GM23338 (cell line): Measurements from ENCODE around the gene MAN2A2.

ENCODE experiments used
- CREB1 ChIP-seq: fragments of 250-450 bp; sonication (Bioruptor Pico); IDR thresholded peaks from 2 replicates; pipeline ENCODE4 v1.5.0; 2020; ENCODE audit warnings: low read depth, mild to moderate bottlenecking, moderate library complexity
- EZH2 ChIP-seq: fragments of 200-600 bp; sonication (generic); IDR thresholded peaks from one replicate; pipeline ENCODE4 v1.8.0; 2017; ENCODE audit warnings: antibody characterized with exemption, mild to moderate bottlenecking, low read depth; ENCODE audit not compliant: unreplicated experiment
- EZH2phosphoT487 ChIP-seq: fragments of 200-600 bp; sonication (generic); IDR thresholded peaks from one replicate; pipeline ENCODE4 v1.8.1; 2018; ENCODE audit warnings: antibody characterized with exemption; ENCODE audit not compliant: unreplicated experiment
- JUNB ChIP-seq: IDR thresholded peaks from one replicate; pipeline ENCODE4 v1.6.1; 2016; ENCODE audit warnings: antibody characterized with exemption; ENCODE audit not compliant: unreplicated experiment
- POLR2AphosphoS5 ChIP-seq: IDR thresholded peaks from 2 replicates; pipeline ENCODE4 v1.6.1; 2016; ENCODE audit warnings: antibody characterized with exemption, low read depth
- TF ChIP-seq, protein P1 (sequence below), 2 experiments: fragments of 200-600 bp in 1 of 2; sonication (generic) in 1 of 2; conservative IDR thresholded peaks; 2 replicates each; pipeline versions ENCODE4 v1.5.1 to v1.6.1; 2016 to 2017; ENCODE audit warnings: antibody characterized with exemption in 2 of 2, low read depth in 2 of 2, mild to moderate bottlenecking in 2 of 2, moderate library complexity in 1 of 2
- TF ChIP-seq, protein P2 (sequence below): IDR thresholded peaks from one replicate; pipeline ENCODE4 v1.6.1; 2018; ENCODE audit warnings: antibody characterized with exemption; ENCODE audit not compliant: unreplicated experiment
- TF ChIP-seq, protein P3 (sequence below): IDR thresholded peaks from 2 replicates; pipeline ENCODE4 v1.6.1; 2016; ENCODE audit warnings: antibody characterized with exemption

DNA sequence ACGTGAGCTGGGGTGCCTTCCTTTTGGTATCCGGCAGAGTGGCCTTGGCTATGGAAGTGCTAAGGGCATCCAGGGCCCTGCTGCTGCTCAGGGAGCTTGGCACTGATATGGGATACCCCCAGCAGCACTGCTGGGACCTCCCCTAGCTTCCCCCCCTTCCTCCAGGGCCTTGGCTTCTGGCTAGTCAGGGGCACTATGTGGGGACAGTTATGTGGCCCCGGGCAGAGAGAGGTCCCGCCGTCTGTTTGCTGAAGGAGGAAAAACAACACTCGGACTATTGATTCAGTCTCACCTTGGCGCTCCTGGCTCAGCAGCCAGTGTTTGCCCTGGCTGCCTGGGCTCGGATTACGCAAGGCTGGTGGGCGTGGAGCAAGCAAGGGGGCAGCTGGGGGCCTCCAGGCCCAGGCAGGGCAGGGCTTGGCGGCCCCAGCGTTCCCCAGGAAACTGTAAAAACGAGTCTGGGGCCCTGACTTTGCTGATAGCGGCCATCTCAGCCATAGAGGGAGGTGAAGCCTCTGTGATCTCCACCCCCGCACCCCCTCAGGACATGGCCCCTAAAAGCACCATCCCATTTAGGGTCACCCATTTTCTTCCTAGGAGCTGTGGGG is 29.0 kb upstream of the MAN2A2 start:
- TF ChIP-seq, protein P1, sequence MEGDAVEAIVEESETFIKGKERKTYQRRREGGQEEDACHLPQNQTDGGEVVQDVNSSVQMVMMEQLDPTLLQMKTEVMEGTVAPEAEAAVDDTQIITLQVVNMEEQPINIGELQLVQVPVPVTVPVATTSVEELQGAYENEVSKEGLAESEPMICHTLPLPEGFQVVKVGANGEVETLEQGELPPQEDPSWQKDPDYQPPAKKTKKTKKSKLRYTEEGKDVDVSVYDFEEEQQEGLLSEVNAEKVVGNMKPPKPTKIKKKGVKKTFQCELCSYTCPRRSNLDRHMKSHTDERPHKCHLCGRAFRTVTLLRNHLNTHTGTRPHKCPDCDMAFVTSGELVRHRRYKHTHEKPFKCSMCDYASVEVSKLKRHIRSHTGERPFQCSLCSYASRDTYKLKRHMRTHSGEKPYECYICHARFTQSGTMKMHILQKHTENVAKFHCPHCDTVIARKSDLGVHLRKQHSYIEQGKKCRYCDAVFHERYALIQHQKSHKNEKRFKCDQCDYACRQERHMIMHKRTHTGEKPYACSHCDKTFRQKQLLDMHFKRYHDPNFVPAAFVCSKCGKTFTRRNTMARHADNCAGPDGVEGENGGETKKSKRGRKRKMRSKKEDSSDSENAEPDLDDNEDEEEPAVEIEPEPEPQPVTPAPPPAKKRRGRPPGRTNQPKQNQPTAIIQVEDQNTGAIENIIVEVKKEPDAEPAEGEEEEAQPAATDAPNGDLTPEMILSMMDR (conservative IDR thresholded peaks at IDR 0.05; ENCODE audit: low read depth in 2 of 2): no peak
- TF ChIP-seq, protein P2, sequence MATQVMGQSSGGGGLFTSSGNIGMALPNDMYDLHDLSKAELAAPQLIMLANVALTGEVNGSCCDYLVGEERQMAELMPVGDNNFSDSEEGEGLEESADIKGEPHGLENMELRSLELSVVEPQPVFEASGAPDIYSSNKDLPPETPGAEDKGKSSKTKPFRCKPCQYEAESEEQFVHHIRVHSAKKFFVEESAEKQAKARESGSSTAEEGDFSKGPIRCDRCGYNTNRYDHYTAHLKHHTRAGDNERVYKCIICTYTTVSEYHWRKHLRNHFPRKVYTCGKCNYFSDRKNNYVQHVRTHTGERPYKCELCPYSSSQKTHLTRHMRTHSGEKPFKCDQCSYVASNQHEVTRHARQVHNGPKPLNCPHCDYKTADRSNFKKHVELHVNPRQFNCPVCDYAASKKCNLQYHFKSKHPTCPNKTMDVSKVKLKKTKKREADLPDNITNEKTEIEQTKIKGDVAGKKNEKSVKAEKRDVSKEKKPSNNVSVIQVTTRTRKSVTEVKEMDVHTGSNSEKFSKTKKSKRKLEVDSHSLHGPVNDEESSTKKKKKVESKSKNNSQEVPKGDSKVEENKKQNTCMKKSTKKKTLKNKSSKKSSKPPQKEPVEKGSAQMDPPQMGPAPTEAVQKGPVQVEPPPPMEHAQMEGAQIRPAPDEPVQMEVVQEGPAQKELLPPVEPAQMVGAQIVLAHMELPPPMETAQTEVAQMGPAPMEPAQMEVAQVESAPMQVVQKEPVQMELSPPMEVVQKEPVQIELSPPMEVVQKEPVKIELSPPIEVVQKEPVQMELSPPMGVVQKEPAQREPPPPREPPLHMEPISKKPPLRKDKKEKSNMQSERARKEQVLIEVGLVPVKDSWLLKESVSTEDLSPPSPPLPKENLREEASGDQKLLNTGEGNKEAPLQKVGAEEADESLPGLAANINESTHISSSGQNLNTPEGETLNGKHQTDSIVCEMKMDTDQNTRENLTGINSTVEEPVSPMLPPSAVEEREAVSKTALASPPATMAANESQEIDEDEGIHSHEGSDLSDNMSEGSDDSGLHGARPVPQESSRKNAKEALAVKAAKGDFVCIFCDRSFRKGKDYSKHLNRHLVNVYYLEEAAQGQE: no peak
- TF ChIP-seq EZH2phosphoT487 (no peak), POLR2AphosphoS5 (no peak), EZH2 (no peak), CREB1 (CRISPR knock-in tag) (no peak), JUNB (no peak)
- TF ChIP-seq, protein P3, sequence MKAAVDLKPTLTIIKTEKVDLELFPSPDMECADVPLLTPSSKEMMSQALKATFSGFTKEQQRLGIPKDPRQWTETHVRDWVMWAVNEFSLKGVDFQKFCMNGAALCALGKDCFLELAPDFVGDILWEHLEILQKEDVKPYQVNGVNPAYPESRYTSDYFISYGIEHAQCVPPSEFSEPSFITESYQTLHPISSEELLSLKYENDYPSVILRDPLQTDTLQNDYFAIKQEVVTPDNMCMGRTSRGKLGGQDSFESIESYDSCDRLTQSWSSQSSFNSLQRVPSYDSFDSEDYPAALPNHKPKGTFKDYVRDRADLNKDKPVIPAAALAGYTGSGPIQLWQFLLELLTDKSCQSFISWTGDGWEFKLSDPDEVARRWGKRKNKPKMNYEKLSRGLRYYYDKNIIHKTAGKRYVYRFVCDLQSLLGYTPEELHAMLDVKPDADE: no peak
